ENCODE data around the gene CACNA2D2. TPM values are rescaled to one million over a fixed set of nuclear protein-coding genes. Genes with fewer than 3 reads are reported as not detected.
A peak's percentile ranks its signal among the peaks of the same experiment; 100 is the strongest.

CACNA2D2 gene
- total and polyA plus RNA-seq, 2 of the 13 experiments (the other 11 are each of a cell fraction or from before 2014, with no cell fraction given), result not detected

GRCh38 chr3:50405249-50405648 lies 98.2 kb downstream of the CACNA2D2 start (continued):
- TF ChIP-seq HINFP (CRISPR knock-in tag; IDR thresholded peaks at IDR 0.05; ENCODE audit: low read depth) (no peak), ZC3H13 (CRISPR knock-in tag; IDR thresholded peaks at IDR 0.05) (no peak), ISL2 (CRISPR knock-in tag; IDR thresholded peaks at IDR 0.05) (no peak), ZNF619 (CRISPR knock-in tag; IDR thresholded peaks at IDR 0.05) (no peak), MTERF4 (CRISPR knock-in tag; IDR thresholded peaks at IDR 0.05) (no peak), KDM4B (CRISPR knock-in tag; IDR thresholded peaks at IDR 0.05) (no peak), ZNF644 (CRISPR knock-in tag; IDR thresholded peaks at IDR 0.05; ENCODE audit: low read depth) (no peak), RBM22 (optimal IDR thresholded peaks at IDR 0.05; ENCODE audit: low read length) (no peak), CSRNP1 (CRISPR knock-in tag; IDR thresholded peaks at IDR 0.05) (no peak), ZNF512B (CRISPR knock-in tag; IDR thresholded peaks at IDR 0.05; ENCODE audit: borderline replicate concordance) (no peak), THRA (CRISPR knock-in tag; IDR thresholded peaks at IDR 0.05; ENCODE audit: borderline replicate concordance) (no peak), ZBTB38 (CRISPR knock-in tag; IDR thresholded peaks at IDR 0.05) (no peak), STAG1 (CRISPR knock-in tag; IDR thresholded peaks at IDR 0.05) (no peak), FOXC1 (CRISPR knock-in tag; IDR thresholded peaks at IDR 0.05; ENCODE audit: borderline replicate concordance) (no peak), PBX3 (CRISPR knock-in tag; IDR thresholded peaks at IDR 0.05; ENCODE audit: borderline replicate concordance) (peak; percentile 49; the same call in 1 of the 2 replicates), TBL1XR1 (IDR thresholded peaks at IDR 0.05; ENCODE audit: borderline replicate concordance, low read length, partially characterized antibody) (no peak), ETV6 (CRISPR knock-in tag; conservative IDR thresholded peaks at IDR 0.05) (no peak), ZFP41 (CRISPR knock-in tag; IDR thresholded peaks at IDR 0.05; ENCODE audit: borderline replicate concordance) (no peak), EHMT2 (IDR thresholded peaks at IDR 0.05; ENCODE audit: borderline replicate concordance, low read depth, low read length) (peak; percentile 91; the same call in 1 of the 2 replicates), ZNF367 (CRISPR knock-in tag; IDR thresholded peaks at IDR 0.05; ENCODE audit: borderline replicate concordance) (no peak), KDM5B (CRISPR knock-in tag; IDR thresholded peaks at IDR 0.05; ENCODE audit: borderline replicate concordance) (no peak)

Data from HepG2 (cell line).